HEK293 (cell line): ENCODE measurements around the gene APBB2.

Experiments
- CTCF ChIA-PET: fragments of 350-600 bp; formaldehyde crosslinking; extraction: SDS; loops from one replicate; lab custom pipeline; 2021; ENCODE audit warnings: antibody characterized with exemption; lab: Yijun Ruan, JAX
- POLR2A ChIA-PET: fragments of 300-600 bp; formaldehyde crosslinking; extraction: SDS; loops from one replicate; lab custom pipeline; 2020; ENCODE audit warnings: antibody characterized with exemption, inconsistent platforms; lab: Yijun Ruan, JAX
- H3K27ac ChIP-seq: fragments of 200-500 bp; sonication (Bioruptor generic); 2 replicates; pipeline ENCODE4 v1.5.1; 2014; ENCODE audit warnings: low read depth, low read length, control low read depth, inconsistent platforms; ENCODE audit errors: extremely low read depth
- H3K36me3 ChIP-seq, 2 experiments: fragments of 200-500 bp in 1 of 2; sonication (Bioruptor generic) in 1 of 2; 1 replicate in 1 of 2; 2 replicates in 1 of 2; pipeline ENCODE4 v1.5.1; 2014 to 2017; ENCODE audit warnings: inconsistent platforms in 2 of 2, low read length in 2 of 2; ENCODE audit not compliant: control insufficient read depth in 2 of 2, insufficient read depth in 1 of 2
- H3K4me1 ChIP-seq: fragments of 200-500 bp; sonication (Bioruptor generic); 2 replicates; pipeline ENCODE4 v1.5.1; 2014; ENCODE audit warnings: mild to moderate bottlenecking, low read length, inconsistent platforms; ENCODE audit not compliant: control insufficient read depth, insufficient read depth
- H3K4me3 ChIP-seq: 2 replicates; pipeline ENCODE4 v1.5.1; 2011; ENCODE audit warnings: low read depth, mild to moderate bottlenecking, control low read depth, low read length, moderate library complexity
- H3K9me3 ChIP-seq: fragments of 200-500 bp; sonication (Bioruptor generic); 2 replicates; pipeline ENCODE4 v1.5.1; 2014; ENCODE audit warnings: low read depth, low read length, inconsistent platforms; ENCODE audit not compliant: control insufficient read depth, insufficient read depth
- GFI1B ChIP-seq: fragments of 450-650 bp; formaldehyde crosslinking; IDR thresholded peaks from 2 replicates; pipeline ENCODE4 v1.5.1; 2016; ENCODE audit warnings: missing biosample characterization, missing genetic modification characterization
- MZF1 ChIP-seq: fragments of 450-650 bp; formaldehyde crosslinking; IDR thresholded peaks from 2 replicates; pipeline ENCODE4 v1.5.1; 2017; ENCODE audit warnings: missing biosample characterization, missing genetic modification characterization, borderline replicate concordance
- RBAK ChIP-seq: fragments of 450-650 bp; formaldehyde crosslinking; IDR thresholded peaks from 2 replicates; pipeline ENCODE4 v1.5.1; 2016; ENCODE audit warnings: missing biosample characterization, missing genetic modification characterization
- ZBTB8A ChIP-seq: fragments of 450-650 bp; formaldehyde crosslinking; IDR thresholded peaks from 2 replicates; pipeline ENCODE4 v1.5.1; 2016; ENCODE audit warnings: missing biosample characterization, missing genetic modification characterization
- ZFP69B ChIP-seq: fragments of 450-650 bp; formaldehyde crosslinking; IDR thresholded peaks from 2 replicates; pipeline ENCODE4 v1.5.1; 2016; ENCODE audit warnings: missing biosample characterization, missing genetic modification characterization
- ZNF112 ChIP-seq: fragments of 450-650 bp; formaldehyde crosslinking; IDR thresholded peaks from 2 replicates; pipeline ENCODE4 v1.5.0; 2017; ENCODE audit warnings: missing biosample characterization, missing genetic modification characterization
- ZNF140 ChIP-seq: fragments of 450-650 bp; formaldehyde crosslinking; IDR thresholded peaks from 2 replicates; pipeline ENCODE4 v1.5.1; 2016; ENCODE audit warnings: missing biosample characterization, missing genetic modification characterization
- ZNF518A ChIP-seq: fragments of 450-650 bp; formaldehyde crosslinking; conservative IDR thresholded peaks from 2 replicates; pipeline ENCODE4 v1.5.1; 2016; ENCODE audit warnings: low read depth, missing biosample characterization, missing genetic modification characterization
- ZNF521 ChIP-seq: fragments of 450-650 bp; formaldehyde crosslinking; IDR thresholded peaks from 2 replicates; pipeline ENCODE4 v1.5.1; 2017; ENCODE audit warnings: missing biosample characterization, mild to moderate bottlenecking, missing genetic modification characterization
- ZNF585B ChIP-seq: fragments of 450-650 bp; formaldehyde crosslinking; IDR thresholded peaks from 2 replicates; pipeline ENCODE4 v1.5.1; 2016; ENCODE audit warnings: missing biosample characterization, missing genetic modification characterization
- ZSCAN16 ChIP-seq: fragments of 450-650 bp; formaldehyde crosslinking; IDR thresholded peaks from 2 replicates; pipeline ENCODE4 v1.5.1; 2016; ENCODE audit warnings: missing biosample characterization, missing genetic modification characterization
- TF ChIP-seq, protein P1 (sequence below): fragments of 450-650 bp; formaldehyde crosslinking; IDR thresholded peaks from 2 replicates; pipeline ENCODE4 v1.5.1; 2016; ENCODE audit warnings: missing biosample characterization, missing genetic modification characterization, low read depth
- TF ChIP-seq, protein P2 (sequence below): fragments of 450-650 bp; formaldehyde crosslinking; IDR thresholded peaks from 2 replicates; pipeline ENCODE4 v1.5.1; 2016; ENCODE audit warnings: missing biosample characterization, missing genetic modification characterization
- TF ChIP-seq, protein P3 (sequence below): fragments of 450-650 bp; formaldehyde crosslinking; IDR thresholded peaks from 2 replicates; pipeline ENCODE4 v1.5.1; 2016; ENCODE audit warnings: missing biosample characterization, missing genetic modification characterization, low read depth
- TF ChIP-seq, protein P4 (sequence below): fragments of 450-650 bp; formaldehyde crosslinking; IDR thresholded peaks from 2 replicates; pipeline ENCODE4 v1.5.1; 2016; ENCODE audit warnings: missing biosample characterization, missing genetic modification characterization

The APBB2 gene

GRCh38 chr4:40827758-40828157 is 386.6 kb downstream of the APBB2 start:
- Histone ChIP-seq H3K9me3 (no peaks in the 10 kb centered on the region), H3K4me3 (no peak overlapping the region), H3K27ac (no peak overlapping the region), H3K4me1 (no peaks in the 10 kb centered on the region), H3K36me3 (peaks cover 0 to 25% of the 10 kb centered on the region in 2 experiments; a peak in 1 of 3 replicates)
- ChIA-PET CTCF (no interaction called here), POLR2A (no interaction called here)
- TF ChIP-seq, protein P1, sequence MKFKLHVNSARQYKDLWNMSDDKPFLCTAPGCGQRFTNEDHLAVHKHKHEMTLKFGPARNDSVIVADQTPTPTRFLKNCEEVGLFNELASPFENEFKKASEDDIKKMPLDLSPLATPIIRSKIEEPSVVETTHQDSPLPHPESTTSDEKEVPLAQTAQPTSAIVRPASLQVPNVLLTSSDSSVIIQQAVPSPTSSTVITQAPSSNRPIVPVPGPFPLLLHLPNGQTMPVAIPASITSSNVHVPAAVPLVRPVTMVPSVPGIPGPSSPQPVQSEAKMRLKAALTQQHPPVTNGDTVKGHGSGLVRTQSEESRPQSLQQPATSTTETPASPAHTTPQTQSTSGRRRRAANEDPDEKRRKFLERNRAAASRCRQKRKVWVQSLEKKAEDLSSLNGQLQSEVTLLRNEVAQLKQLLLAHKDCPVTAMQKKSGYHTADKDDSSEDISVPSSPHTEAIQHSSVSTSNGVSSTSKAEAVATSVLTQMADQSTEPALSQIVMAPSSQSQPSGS, result no peak
- no peak for TF ChIP-seq MZF1 (tag by site-specific recombination)

GRCh38 chr4:40826821-40827220 is 387.5 kb downstream of the APBB2 start:
- H3K4me3 ChIP-seq, result no peak overlapping the region
- H3K27ac ChIP-seq, result no peak overlapping the region
- POLR2A ChIA-PET, result no interaction called here
- no peak for TF ChIP-seq RBAK
- TF ChIP-seq ZNF585B (tag by site-specific recombination), result no peak
- no peak for TF ChIP-seq ZFP69B (tag by site-specific recombination)
- TF ChIP-seq, protein P2, sequence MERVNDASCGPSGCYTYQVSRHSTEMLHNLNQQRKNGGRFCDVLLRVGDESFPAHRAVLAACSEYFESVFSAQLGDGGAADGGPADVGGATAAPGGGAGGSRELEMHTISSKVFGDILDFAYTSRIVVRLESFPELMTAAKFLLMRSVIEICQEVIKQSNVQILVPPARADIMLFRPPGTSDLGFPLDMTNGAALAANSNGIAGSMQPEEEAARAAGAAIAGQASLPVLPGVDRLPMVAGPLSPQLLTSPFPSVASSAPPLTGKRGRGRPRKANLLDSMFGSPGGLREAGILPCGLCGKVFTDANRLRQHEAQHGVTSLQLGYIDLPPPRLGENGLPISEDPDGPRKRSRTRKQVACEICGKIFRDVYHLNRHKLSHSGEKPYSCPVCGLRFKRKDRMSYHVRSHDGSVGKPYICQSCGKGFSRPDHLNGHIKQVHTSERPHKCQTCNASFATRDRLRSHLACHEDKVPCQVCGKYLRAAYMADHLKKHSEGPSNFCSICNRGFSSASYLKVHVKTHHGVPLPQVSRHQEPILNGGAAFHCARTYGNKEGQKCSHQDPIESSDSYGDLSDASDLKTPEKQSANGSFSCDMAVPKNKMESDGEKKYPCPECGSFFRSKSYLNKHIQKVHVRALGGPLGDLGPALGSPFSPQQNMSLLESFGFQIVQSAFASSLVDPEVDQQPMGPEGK (tag by site-specific recombination), result no peak
- no peak for TF ChIP-seq ZNF112 (tag by site-specific recombination)
- TF ChIP-seq ZNF518A (tag by site-specific recombination), result no peak
- TF ChIP-seq ZNF140 (tag by site-specific recombination), result no peak
- no peaks in the 10 kb centered on the region for H3K9me3 ChIP-seq
- H3K4me1 ChIP-seq, result no peaks in the 10 kb centered on the region
- CTCF ChIA-PET, result no interaction called here
- peaks cover 0 to 32% of the 10 kb centered on the region in 2 experiments; a peak in 1 of 3 replicates for H3K36me3 ChIP-seq

DNA sequence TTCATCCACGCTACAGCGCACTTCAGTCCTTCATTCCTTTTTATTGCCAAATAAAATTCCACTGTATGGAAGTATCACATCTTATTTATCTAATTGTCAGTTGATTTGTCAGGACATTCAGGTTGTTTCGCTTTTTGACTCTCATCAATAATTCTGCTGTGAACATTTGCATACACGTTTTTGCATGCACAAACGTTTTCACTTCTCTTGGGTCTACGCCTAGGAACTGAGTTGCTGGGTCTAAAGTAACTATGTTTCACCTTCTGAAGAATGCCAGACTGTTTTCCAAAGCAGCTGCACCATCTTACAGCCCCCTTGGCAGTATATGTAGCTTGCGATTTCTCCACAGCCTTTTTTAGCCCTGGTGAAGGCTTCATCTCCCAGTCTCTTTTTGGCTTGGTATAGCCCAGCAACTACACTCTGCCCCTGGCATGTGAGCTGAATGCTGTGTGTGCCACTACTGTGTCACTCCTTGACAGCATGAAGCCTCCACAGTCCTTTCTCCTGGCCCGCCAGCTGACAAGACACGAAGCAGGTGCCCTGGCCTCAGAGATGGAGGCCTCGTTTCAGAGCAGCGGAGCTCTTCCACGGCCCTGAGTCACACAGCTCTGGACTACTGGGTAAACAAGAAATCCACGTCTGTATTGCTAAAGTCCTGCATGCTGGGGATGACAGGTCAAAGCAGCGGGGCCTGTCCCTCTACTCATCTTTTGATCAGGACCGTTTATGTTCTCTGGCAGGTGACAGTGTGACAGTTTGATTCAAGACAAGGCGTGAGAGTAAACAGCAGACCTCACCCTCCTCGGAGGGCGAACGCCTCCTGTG is 389.1 kb downstream of the APBB2 start:
- Histone ChIP-seq H3K27ac (no peak overlapping the region), H3K36me3 (peaks cover 0 to 37% of the 10 kb centered on the region in 2 experiments; a peak in 1 of 3 replicates), H3K4me3 (no peak overlapping the region), H3K4me1 (no peaks in the 10 kb centered on the region), H3K9me3 (no peaks in the 10 kb centered on the region)
- ChIA-PET POLR2A (interaction anchor here (0.7 kb wide), 1 partner anchor 45 kb away, joined by 3 read pairs; no protein-coding TSS in a partner anchor), CTCF (interaction anchor here (1.4 to 1.9 kb wide), 2 partner anchors 16 to 72 kb away, joined by 3 to 8 read pairs; no protein-coding TSS in a partner anchor)
- TF ChIP-seq, protein P3, sequence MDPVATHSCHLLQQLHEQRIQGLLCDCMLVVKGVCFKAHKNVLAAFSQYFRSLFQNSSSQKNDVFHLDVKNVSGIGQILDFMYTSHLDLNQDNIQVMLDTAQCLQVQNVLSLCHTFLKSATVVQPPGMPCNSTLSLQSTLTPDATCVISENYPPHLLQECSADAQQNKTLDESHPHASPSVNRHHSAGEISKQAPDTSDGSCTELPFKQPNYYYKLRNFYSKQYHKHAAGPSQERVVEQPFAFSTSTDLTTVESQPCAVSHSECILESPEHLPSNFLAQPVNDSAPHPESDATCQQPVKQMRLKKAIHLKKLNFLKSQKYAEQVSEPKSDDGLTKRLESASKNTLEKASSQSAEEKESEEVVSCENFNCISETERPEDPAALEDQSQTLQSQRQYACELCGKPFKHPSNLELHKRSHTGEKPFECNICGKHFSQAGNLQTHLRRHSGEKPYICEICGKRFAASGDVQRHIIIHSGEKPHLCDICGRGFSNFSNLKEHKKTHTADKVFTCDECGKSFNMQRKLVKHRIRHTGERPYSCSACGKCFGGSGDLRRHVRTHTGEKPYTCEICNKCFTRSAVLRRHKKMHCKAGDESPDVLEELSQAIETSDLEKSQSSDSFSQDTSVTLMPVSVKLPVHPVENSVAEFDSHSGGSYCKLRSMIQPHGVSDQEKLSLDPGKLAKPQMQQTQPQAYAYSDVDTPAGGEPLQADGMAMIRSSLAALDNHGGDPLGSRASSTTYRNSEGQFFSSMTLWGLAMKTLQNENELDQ (tag by site-specific recombination), result no peak
- TF ChIP-seq, protein P4, sequence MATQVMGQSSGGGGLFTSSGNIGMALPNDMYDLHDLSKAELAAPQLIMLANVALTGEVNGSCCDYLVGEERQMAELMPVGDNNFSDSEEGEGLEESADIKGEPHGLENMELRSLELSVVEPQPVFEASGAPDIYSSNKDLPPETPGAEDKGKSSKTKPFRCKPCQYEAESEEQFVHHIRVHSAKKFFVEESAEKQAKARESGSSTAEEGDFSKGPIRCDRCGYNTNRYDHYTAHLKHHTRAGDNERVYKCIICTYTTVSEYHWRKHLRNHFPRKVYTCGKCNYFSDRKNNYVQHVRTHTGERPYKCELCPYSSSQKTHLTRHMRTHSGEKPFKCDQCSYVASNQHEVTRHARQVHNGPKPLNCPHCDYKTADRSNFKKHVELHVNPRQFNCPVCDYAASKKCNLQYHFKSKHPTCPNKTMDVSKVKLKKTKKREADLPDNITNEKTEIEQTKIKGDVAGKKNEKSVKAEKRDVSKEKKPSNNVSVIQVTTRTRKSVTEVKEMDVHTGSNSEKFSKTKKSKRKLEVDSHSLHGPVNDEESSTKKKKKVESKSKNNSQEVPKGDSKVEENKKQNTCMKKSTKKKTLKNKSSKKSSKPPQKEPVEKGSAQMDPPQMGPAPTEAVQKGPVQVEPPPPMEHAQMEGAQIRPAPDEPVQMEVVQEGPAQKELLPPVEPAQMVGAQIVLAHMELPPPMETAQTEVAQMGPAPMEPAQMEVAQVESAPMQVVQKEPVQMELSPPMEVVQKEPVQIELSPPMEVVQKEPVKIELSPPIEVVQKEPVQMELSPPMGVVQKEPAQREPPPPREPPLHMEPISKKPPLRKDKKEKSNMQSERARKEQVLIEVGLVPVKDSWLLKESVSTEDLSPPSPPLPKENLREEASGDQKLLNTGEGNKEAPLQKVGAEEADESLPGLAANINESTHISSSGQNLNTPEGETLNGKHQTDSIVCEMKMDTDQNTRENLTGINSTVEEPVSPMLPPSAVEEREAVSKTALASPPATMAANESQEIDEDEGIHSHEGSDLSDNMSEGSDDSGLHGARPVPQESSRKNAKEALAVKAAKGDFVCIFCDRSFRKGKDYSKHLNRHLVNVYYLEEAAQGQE, result no peak
- TF ChIP-seq ZBTB8A (tag by site-specific recombination), result no peak
- TF ChIP-seq ZSCAN16, result no peak
- no peak for TF ChIP-seq ZNF585B (tag by site-specific recombination)
- TF ChIP-seq GFI1B (tag by site-specific recombination), result no peak
- no peak for TF ChIP-seq ZNF521
